Dendritic cell treated with granulocyte-macrophage colony-stimulating factor and Interleukin-4, amounts not matched to agents 40 ng/mL and 50 ng/mL, for 4 days (primary cell): ENCODE results near the gene EXOC3.

ENCODE experiments used
- H3K27ac Mint-ChIP-seq: one replicate; pipeline ENCODE4 v1.8.0; 2022; ENCODE audit warnings: mild to moderate bottlenecking, mixed read lengths
- H3K27me3 Mint-ChIP-seq: one replicate; pipeline ENCODE4 v1.8.0; 2022; ENCODE audit warnings: mild to moderate bottlenecking, mixed read lengths
- H3K36me3 Mint-ChIP-seq: one replicate; pipeline ENCODE4 v1.8.0; 2022; ENCODE audit warnings: low read depth, mixed read lengths
- H3K4me1 Mint-ChIP-seq: one replicate; pipeline ENCODE4 v1.8.0; 2022; ENCODE audit warnings: low read depth, mixed read lengths
- H3K4me3 Mint-ChIP-seq: one replicate; pipeline ENCODE4 v1.8.0; 2022; ENCODE audit warnings: mild to moderate bottlenecking, moderate library complexity, mixed read lengths
- H3K9me3 Mint-ChIP-seq: one replicate; pipeline ENCODE4 v1.8.0; 2022; ENCODE audit warnings: mixed read lengths
- intact Hi-C: fragments of 100-400 bp; cut with micrococcal nuclease; formaldehyde crosslinking; loops from one replicate; pipeline ENCODE4 v1.15.0; 2022

The EXOC3 gene

GRCh38 chr5:511476-511875 lies 68.5 kb downstream of the EXOC3 start:
- intact Hi-C loops, result no loop called here
- Mint-ChIP-seq H3K4me3 (no peak overlapping the region), H3K9me3 (peaks cover 7% of the 10 kb centered on the region), H3K27me3 (peaks cover 84% of the 10 kb centered on the region), H3K27ac (no peak overlapping the region), H3K4me1 (peaks cover 20% of the 10 kb centered on the region), H3K36me3 (no peaks in the 10 kb centered on the region)

- no peaks in the 10 kb centered on the region for H3K36me3 Mint-ChIP-seq
- peaks cover 20% of the 10 kb centered on the region for H3K4me1 Mint-ChIP-seq
- peak overlapping the region; percentile 24 for H3K4me3 Mint-ChIP-seq
- H3K27me3 Mint-ChIP-seq, result peaks cover 92% of the 10 kb centered on the region
- peaks cover 11% of the 10 kb centered on the region for H3K9me3 Mint-ChIP-seq
- intact Hi-C loops, result no loop called here
- H3K27ac Mint-ChIP-seq, result no peak overlapping the region
These were observed 70.5 kb downstream of the EXOC3 start for GRCh38 chr5:513216-514100.

- no peak overlapping the region for H3K27ac Mint-ChIP-seq
- no peaks in the 10 kb centered on the region for H3K36me3 Mint-ChIP-seq
- peaks cover 20% of the 10 kb centered on the region for H3K4me1 Mint-ChIP-seq
- intact Hi-C loops, result no loop called here
- H3K9me3 Mint-ChIP-seq, result peaks cover 11% of the 10 kb centered on the region
- peaks cover 92% of the 10 kb centered on the region for H3K27me3 Mint-ChIP-seq
- H3K4me3 Mint-ChIP-seq, result no peak overlapping the region
These were observed 71.1 kb downstream of the EXOC3 start for GRCh38 chr5:514101-514485.

- H3K9me3 Mint-ChIP-seq, result peaks cover 11% of the 10 kb centered on the region
- H3K27me3 Mint-ChIP-seq, result peaks cover 93% of the 10 kb centered on the region
- H3K36me3 Mint-ChIP-seq, result no peaks in the 10 kb centered on the region
- H3K27ac Mint-ChIP-seq, result no peak overlapping the region
- intact Hi-C loops, result no loop called here
- no peak overlapping the region for H3K4me3 Mint-ChIP-seq
- H3K4me1 Mint-ChIP-seq, result peaks cover 20% of the 10 kb centered on the region
These were observed 71.7 kb downstream of the EXOC3 start for GRCh38 chr5:514673-515072.

GRCh38 chr5:515273-515836 lies 72.4 kb downstream of the EXOC3 start:
- Mint-ChIP-seq H3K9me3 (peaks cover 11% of the 10 kb centered on the region), H3K36me3 (no peaks in the 10 kb centered on the region), H3K4me1 (peaks cover 20% of the 10 kb centered on the region), H3K27ac (no peak overlapping the region), H3K4me3 (no peak overlapping the region), H3K27me3 (peaks cover 93% of the 10 kb centered on the region)
- intact Hi-C loops, result no loop called here

GRCh38 chr5:516338-516925 lies 73.5 kb downstream of the EXOC3 start:
- intact Hi-C loops, result no loop called here
- peaks cover 94% of the 10 kb centered on the region for H3K27me3 Mint-ChIP-seq
- H3K4me1 Mint-ChIP-seq, result peaks cover 20% of the 10 kb centered on the region
- no peak overlapping the region for H3K4me3 Mint-ChIP-seq
- H3K27ac Mint-ChIP-seq, result no peak overlapping the region
- H3K36me3 Mint-ChIP-seq, result no peaks in the 10 kb centered on the region
- H3K9me3 Mint-ChIP-seq, result peaks cover 11% of the 10 kb centered on the region
